ENCODE measurements around the gene MYO1F.
"Not testable (repeated sequence)": the region's sequence is repeated elsewhere in the genome, so short reads cannot be mapped to it uniquely, and the experiment has no call there.

MYO1F gene

GRCh38 chr19:8514505-8515009, 62.7 kb downstream of the MYO1F start:
- not testable (repeated sequence) for DNase-seq

- peak; percentile 98 for DNase-seq
These were observed 63.3 kb downstream of the MYO1F start, which contains the start of gene ZNF414 for GRCh38 chr19:8513687-8514504. Gene ZNF414, minus strand, starts transcription at chr19:8514167. Its CDS starts 121 bp downstream, at chr19:8514046.

GRCh38 chr19:8513036-8513686, 64.1 kb downstream of the MYO1F start:
- DNase-seq, result no peak

- no peak for DNase-seq
These were observed 64.9 kb downstream of the MYO1F start for GRCh38 chr19:8512115-8512967.

GRCh38 chr19:8511573-8512101, 65.6 kb downstream of the MYO1F start:
- DNase-seq, result no peak

- no peak for DNase-seq
These were observed 66.6 kb downstream of the MYO1F start for GRCh38 chr19:8510589-8511115.

GRCh38 chr19:8506402-8506957, 70.8 kb downstream of the MYO1F start:
- no peak for DNase-seq

- peak; percentile 94 for DNase-seq
These were observed 71.4 kb downstream of the MYO1F start for GRCh38 chr19:8505680-8506401.

GRCh38 chr19:8504919-8505318, 72.3 kb downstream of the MYO1F start:
- no peak for DNase-seq

- DNase-seq, result no peak
These were observed 73.1 kb downstream of the MYO1F start for GRCh38 chr19:8504171-8504570.

GRCh38 chr19:8503510-8503909, 73.7 kb downstream of the MYO1F start:
- DNase-seq, result no peak

GRCh38 chr19:8501981-8502380, 75.3 kb downstream of the MYO1F start:
- no peak for DNase-seq

- no peak for DNase-seq
These were observed 75.7 kb downstream of the MYO1F start for GRCh38 chr19:8501516-8501915.

- peak; percentile 23 for DNase-seq
These were observed 77.1 kb downstream of the MYO1F start for GRCh38 chr19:8500158-8500557.

- no peak for DNase-seq
These were observed 78.0 kb downstream of the MYO1F start for GRCh38 chr19:8499048-8499833.

- DNase-seq, result no peak
These were observed 78.9 kb downstream of the MYO1F start for GRCh38 chr19:8498295-8498694.

- DNase-seq, result no peak
These were observed 83.1 kb downstream of the MYO1F start for GRCh38 chr19:8494158-8494557.

GRCh38 chr19:8491574-8491973, 85.7 kb downstream of the MYO1F start:
- no peak for DNase-seq

- DNase-seq, result no peak
These were observed 86.4 kb downstream of the MYO1F start for GRCh38 chr19:8490873-8491272.

GRCh38 chr19:8490395-8490760, 86.9 kb downstream of the MYO1F start:
- no peak for DNase-seq

Data from eye (tissue), 1 donor.